Stimulated activated CD8-positive, alpha-beta memory T cell treated with anti-CD3 and anti-CD28 coated beads, Interleukin-15, amount 100 ng/mL, for 4 hours (primary cell): ENCODE data around the gene CIART.
"Not testable (repeated sequence)": the region's sequence is repeated elsewhere in the genome, so short reads cannot be mapped to it uniquely, and the experiment has no call there.

Experiments used
- DNase-seq, 2 donors: peaks; one replicate each; pipeline ENCODE4 v3.0.0-alpha.2; 2020; ENCODE audit warnings: low read depth in 2 of 2

Gene CIART

GRCh38 chr1:150281758-150282557, at the start of gene CIART:
Gene CIART (plus strand): TSS chr1:150282554. CDS start chr1:150283268, 714 bp downstream.
- DNase-seq: peak; percentile 59 to 82

GRCh38 chr1:150232921-150233320, 49.4 kb upstream of the CIART start:
- not testable (repeated sequence) for DNase-seq

- DNase-seq: peak in 1 of 2 donors; percentile 52
These were observed 48.7 kb upstream of the CIART start for GRCh38 chr1:150233359-150234308.

- no peak for DNase-seq
These were observed 48.1 kb upstream of the CIART start for GRCh38 chr1:150234309-150234565.

- DNase-seq: peak; percentile 80 to 83
These were observed 47.6 kb upstream of the CIART start for GRCh38 chr1:150234566-150235293.

GRCh38 chr1:150235294-150235851, 47.0 kb upstream of the CIART start:
- no peak for DNase-seq

- DNase-seq: peak; percentile 81 to 90
These were observed 46.3 kb upstream of the CIART start, which contains the start of gene ANP32E for GRCh38 chr1:150235852-150236613. Gene ANP32E (minus strand): TSS chr1:150236112. CDS start chr1:150235786, 326 bp downstream.

GRCh38 chr1:150236614-150237100, 45.7 kb upstream of the CIART start:
- no peak for DNase-seq

GRCh38 chr1:150237176-150237575, 45.2 kb upstream of the CIART start:
- DNase-seq: not testable (repeated sequence)

- no peak for DNase-seq
These were observed 44.6 kb upstream of the CIART start for GRCh38 chr1:150237746-150238145.

- DNase-seq: no peak
These were observed 39.4 kb upstream of the CIART start for GRCh38 chr1:150243003-150243402.

GRCh38 chr1:150249936-150250335, 32.4 kb upstream of the CIART start:
- no peak for DNase-seq

- DNase-seq: no peak
These were observed 26.2 kb upstream of the CIART start for GRCh38 chr1:150256198-150256553.

- no peak for DNase-seq
These were observed 25.6 kb upstream of the CIART start for GRCh38 chr1:150256554-150257341.

GRCh38 chr1:150257624-150258585, 24.4 kb upstream of the CIART start, which contains the start of gene CA14:
Gene CA14 (plus strand): TSS chr1:150257774. CDS start chr1:150258129, 355 bp downstream.
- DNase-seq: no peak

- DNase-seq: no peak
These were observed 23.1 kb upstream of the CIART start for GRCh38 chr1:150259217-150259616.

GRCh38 chr1:150259758-150260669, 22.3 kb upstream of the CIART start:
- no peak for DNase-seq

GRCh38 chr1:150261367-150261766, 21.0 kb upstream of the CIART start:
- no peak for DNase-seq
